Activated gamma-delta T cell (primary cell): ENCODE data around the gene OR5F1.

Experiments
- DNase-seq: peaks from one replicate; lab custom pipeline; 2025; lab: John Stamatoyannopoulos, UW
- total RNA-seq, 2 donors: gene quantifications; one replicate each; lab custom pipeline; 2026; lab: John Stamatoyannopoulos, UW

OR5F1 gene
- 0 reads per million in 2 donors for total RNA-seq

- no peak for DNase-seq
Observed at GRCh38 chr11:55994525-55994924, at the start of gene OR5F1. Gene OR5F1 (minus strand): TSS chr11:55994625. CDS start chr11:55994625, 0 bp downstream.

GRCh38 chr11:56027354-56027753, 32.9 kb upstream of the OR5F1 start, which contains the start of gene OR5AS1:
Gene OR5AS1 (plus strand): TSS chr11:56027654. CDS start chr11:56030419, 2,765 bp downstream.
- no peak for DNase-seq

GRCh38 chr11:56013805-56014204, 19.4 kb upstream of the OR5F1 start:
- no peak for DNase-seq

DNA sequence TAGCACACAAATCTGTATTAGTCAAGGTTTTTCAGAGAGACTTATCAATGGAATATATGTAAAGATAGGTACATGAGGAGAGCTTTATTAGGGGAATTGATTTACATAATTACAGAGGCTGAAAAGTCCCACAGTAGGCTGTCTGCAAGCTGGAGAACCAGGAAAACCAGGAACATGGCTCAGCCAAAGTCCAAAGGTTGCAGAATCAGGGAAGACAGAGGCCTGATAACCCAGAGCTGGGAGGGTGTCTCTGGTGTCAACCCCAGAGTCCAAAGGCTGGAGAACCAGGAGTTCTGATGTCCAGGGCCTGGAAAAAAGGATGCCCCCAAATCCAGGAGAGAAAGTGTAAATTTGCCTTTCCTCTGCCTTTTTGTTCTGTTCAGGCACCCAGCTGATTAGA, 16.3 kb upstream of the OR5F1 start:
- no peak for DNase-seq

DNA sequence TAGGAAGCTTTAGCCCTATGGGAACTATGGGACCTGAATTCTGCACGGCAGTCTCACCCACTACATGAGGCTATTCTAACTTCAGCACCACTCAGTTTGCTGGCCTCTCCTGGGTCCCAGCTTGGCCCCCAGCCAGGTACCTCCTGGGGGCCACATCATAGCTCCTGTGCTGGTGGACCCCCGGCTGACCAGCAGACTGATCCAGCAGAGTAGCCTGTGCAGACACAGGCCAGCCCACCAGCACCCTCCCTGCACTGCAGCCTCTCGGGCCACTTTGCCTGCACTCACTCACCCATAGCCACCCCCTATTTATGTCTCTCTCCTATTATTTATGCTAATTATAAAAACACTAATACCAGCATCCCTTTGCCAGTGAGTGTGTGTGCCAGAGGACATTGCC, 23.5 kb downstream of the OR5F1 start:
- no peak for DNase-seq

DNA sequence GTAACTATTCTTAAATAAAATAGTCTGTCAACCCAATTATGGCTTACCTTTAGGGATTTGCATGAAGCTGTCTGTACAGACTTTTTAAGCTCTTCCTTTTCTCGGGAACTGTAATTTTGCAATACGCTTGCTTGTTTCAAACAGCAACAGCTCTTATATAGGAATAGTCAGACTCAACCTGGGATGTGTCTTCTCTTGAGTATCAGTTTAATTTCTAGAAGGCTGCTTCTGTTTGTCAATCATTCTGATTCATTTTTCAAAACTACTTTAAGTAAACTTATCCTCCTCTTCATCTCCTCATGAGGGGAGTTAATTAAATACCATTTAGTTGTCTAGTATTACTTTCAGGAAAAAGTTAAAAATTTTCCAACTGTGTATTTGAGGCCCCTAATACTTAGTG, 24.6 kb downstream of the OR5F1 start, which contains the start of gene OR10AG1:
OR10AG1 (minus strand) TSS at position 101 of the 400 bp plus-strand sequence; CDS start at position 63, 38 bp downstream.
- DNase-seq = no peak

- no peak for DNase-seq
Observed at GRCh38 chr11:55967914-55968313, 26.5 kb downstream of the OR5F1 start.

- DNase-seq = no peak
Observed at GRCh38 chr11:55966391-55966790, 28.0 kb downstream of the OR5F1 start.

- no peak for DNase-seq
Observed at GRCh38 chr11:55956521-55956920, 37.9 kb downstream of the OR5F1 start.

- no peak for DNase-seq
Observed at GRCh38 chr11:55949330-55949729, 45.1 kb downstream of the OR5F1 start.
